Cardiac muscle cell (in vitro differentiated cells and primary cell): ENCODE results near the gene MAP4K1. TPM values are rescaled to one million over a fixed set of nuclear protein-coding genes. Genes with fewer than 3 reads are reported as not detected.

Experiments used
- DNase-seq, 2 donors: peaks; one replicate each; pipeline versions ENCODE4 v3.0.0 to v3.0.0-alpha.2; 2010 to 2017; ENCODE audit warnings: low read depth in 1 of 2, low spot score in 1 of 2
- H3K27ac ChIP-seq: fragments of 200-600 bp; sonication (generic); 2 replicates; pipeline ENCODE4 v1.5.1; 2016
- H3K27me3 ChIP-seq: fragments of 200-600 bp; sonication (generic); 2 replicates; pipeline ENCODE4 v1.6.0; 2016; ENCODE audit warnings: control low read depth
- H3K36me3 ChIP-seq: fragments of 200-600 bp; sonication (generic); 2 replicates; pipeline ENCODE4 v1.5.1; 2016; ENCODE audit warnings: control low read depth
- H3K4me1 ChIP-seq: fragments of 200-600 bp; sonication (generic); 2 replicates; pipeline ENCODE4 v1.8.1; 2017; ENCODE audit warnings: low read depth, mild to moderate bottlenecking, mixed run types
- H3K4me3 ChIP-seq: fragments of 200-600 bp; sonication (generic); 2 replicates; pipeline ENCODE4 v1.5.1; 2016; ENCODE audit warnings: mild to moderate bottlenecking
- H3K9me3 ChIP-seq: fragments of 200-600 bp; sonication (generic); 2 replicates; pipeline ENCODE4 v1.5.1; 2017; ENCODE audit warnings: low read depth, mild to moderate bottlenecking, control low read depth
- polyA plus RNA-seq: library from polyadenylated mRNA; unstranded; fragments of >200 nt; fragmentation: Nextera tagmentation; extraction: Ambion mirVana; gene quantifications from 2 replicates; pipeline ENCODE4 v1.2.1, GENCODE V29; 2016
- total RNA-seq: library from RNA; depleted of rRNA; stranded (reverse); fragments of >200 nt; gene quantifications from 2 replicates; pipeline ENCODE4 v1.2.3, GENCODE V29; 2016
- TF ChIP-seq, protein P1 (sequence below): IDR thresholded peaks from 2 replicates; pipeline ENCODE4 v1.5.1; 2012; ENCODE audit warnings: low read depth, mild to moderate bottlenecking, low read length

MAP4K1 gene
- total and polyA plus RNA-seq, 2 experiments from 2014 or later: 3.9 to 4.6 TPM

- TF ChIP-seq, protein P1, sequence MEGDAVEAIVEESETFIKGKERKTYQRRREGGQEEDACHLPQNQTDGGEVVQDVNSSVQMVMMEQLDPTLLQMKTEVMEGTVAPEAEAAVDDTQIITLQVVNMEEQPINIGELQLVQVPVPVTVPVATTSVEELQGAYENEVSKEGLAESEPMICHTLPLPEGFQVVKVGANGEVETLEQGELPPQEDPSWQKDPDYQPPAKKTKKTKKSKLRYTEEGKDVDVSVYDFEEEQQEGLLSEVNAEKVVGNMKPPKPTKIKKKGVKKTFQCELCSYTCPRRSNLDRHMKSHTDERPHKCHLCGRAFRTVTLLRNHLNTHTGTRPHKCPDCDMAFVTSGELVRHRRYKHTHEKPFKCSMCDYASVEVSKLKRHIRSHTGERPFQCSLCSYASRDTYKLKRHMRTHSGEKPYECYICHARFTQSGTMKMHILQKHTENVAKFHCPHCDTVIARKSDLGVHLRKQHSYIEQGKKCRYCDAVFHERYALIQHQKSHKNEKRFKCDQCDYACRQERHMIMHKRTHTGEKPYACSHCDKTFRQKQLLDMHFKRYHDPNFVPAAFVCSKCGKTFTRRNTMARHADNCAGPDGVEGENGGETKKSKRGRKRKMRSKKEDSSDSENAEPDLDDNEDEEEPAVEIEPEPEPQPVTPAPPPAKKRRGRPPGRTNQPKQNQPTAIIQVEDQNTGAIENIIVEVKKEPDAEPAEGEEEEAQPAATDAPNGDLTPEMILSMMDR: no peak
- Histone ChIP-seq H3K4me3 (no peak overlapping the region), H3K4me1 (peaks cover 74% of the 10 kb centered on the region), H3K9me3 (no peaks in the 10 kb centered on the region), H3K27ac (peak overlapping the region; percentile 78), H3K27me3 (no peaks in the 10 kb centered on the region), H3K36me3 (no peaks in the 10 kb centered on the region)
- DNase-seq: no peak
Observed at GRCh38 chr19:38655148-38655824, 37.5 kb upstream of the MAP4K1 start.

GRCh38 chr19:38654628-38655055 is 36.9 kb upstream of the MAP4K1 start:
- Histone ChIP-seq H3K4me1 (peaks cover 73% of the 10 kb centered on the region), H3K4me3 (no peak overlapping the region), H3K36me3 (no peaks in the 10 kb centered on the region), H3K27me3 (no peaks in the 10 kb centered on the region), H3K9me3 (no peaks in the 10 kb centered on the region), H3K27ac (peak overlapping the region; percentile 78)
- no peak for DNase-seq
- TF ChIP-seq, protein P1: no peak

DNA sequence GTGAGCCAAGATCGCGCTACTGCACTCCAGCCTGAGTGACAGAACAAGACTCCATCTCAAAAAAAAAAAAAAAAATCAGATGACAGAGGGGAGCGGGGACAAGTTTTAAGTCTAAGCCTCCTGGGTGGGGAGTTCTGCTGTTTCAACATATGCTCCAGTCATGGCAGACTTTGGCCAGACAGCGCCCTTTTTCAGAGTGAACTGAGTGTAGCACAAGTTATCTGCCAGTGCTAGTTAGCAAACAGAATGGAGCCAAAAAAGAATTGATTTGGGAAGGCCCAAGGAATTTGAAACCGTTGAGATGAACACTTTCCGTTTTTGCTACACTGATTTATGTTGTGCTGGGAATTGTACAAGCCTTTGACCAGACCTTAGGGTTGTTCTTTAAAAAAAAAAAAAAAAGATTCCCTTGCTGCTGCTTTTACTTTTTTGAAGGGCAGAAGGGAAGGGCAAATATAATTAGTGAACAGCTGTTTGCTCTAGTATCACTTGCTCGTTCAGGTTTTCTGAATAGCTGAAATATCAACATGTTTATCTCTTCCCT is 35.3 kb upstream of the MAP4K1 start:
- H3K4me3 ChIP-seq: no peak overlapping the region
- H3K27me3 ChIP-seq: no peaks in the 10 kb centered on the region
- peak in 1 of 2 donors; percentile 60 for DNase-seq
- H3K27ac ChIP-seq: peak overlapping the region; percentile 96
- no peaks in the 10 kb centered on the region for H3K36me3 ChIP-seq
- H3K4me1 ChIP-seq: peaks cover 59% of the 10 kb centered on the region
- TF ChIP-seq, protein P1: no peak
- no peaks in the 10 kb centered on the region for H3K9me3 ChIP-seq

DNA sequence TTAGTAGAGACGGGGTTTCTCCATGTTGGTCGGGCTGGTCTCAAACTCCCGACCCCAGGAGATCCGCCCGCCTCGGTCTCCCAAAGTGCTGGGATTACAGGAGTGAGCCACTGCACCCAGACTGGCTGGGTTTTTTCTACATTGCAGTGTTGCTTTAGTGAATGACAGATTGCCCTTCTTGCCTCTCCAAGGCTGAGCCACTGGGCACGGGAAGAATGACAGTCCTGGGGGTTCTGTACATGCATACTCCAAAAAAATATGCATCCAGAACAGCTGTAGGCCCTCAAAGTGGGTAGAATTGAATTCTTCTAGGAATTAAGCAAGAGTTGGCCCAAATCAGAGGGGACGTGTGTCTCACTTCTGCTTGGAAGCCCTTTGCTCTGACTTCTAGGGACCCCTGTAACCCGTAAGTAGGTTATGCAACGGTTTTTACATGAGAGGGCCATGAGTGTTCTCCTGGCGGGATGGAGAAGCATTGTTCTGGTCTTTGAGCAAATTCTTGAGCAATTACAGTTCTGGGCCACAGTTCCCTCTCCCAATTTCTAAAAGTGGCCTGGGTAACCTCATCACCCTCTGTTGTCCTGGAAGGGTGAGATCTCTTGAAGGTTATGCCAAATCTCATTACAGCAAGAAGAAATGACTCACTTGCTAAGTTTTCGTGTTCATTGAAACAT is 33.3 kb upstream of the MAP4K1 start:
- Histone ChIP-seq H3K27ac (peak overlapping the region; percentile 96), H3K36me3 (no peaks in the 10 kb centered on the region), H3K4me3 (no peak overlapping the region), H3K9me3 (no peaks in the 10 kb centered on the region), H3K4me1 (peaks cover 48% of the 10 kb centered on the region), H3K27me3 (no peaks in the 10 kb centered on the region)
- TF ChIP-seq, protein P1: no peak
- peak in 1 of 2 donors; percentile 89 for DNase-seq

- Histone ChIP-seq H3K27me3 (no peaks in the 10 kb centered on the region), H3K4me1 (peaks cover 45% of the 10 kb centered on the region), H3K36me3 (no peaks in the 10 kb centered on the region), H3K4me3 (peak overlapping the region; percentile 96), H3K9me3 (no peaks in the 10 kb centered on the region), H3K27ac (peak overlapping the region; percentile 96)
- no peak for DNase-seq
- TF ChIP-seq, protein P1: no peak
Observed at GRCh38 chr19:38650172-38650775, 32.5 kb upstream of the MAP4K1 start.
